GM19468 (cell line): ENCODE measurements around the gene BCL2L13.

Source experiments
- ATAC-seq: cut with Tn5 transposase; IDR thresholded peaks from one replicate; pipeline ENCODE4 v1.9.1; 2021; ENCODE audit warnings: mild to moderate bottlenecking, moderate library complexity, moderate number of reproducible peaks; ENCODE audit not compliant: unreplicated experiment; ENCODE audit errors: extremely low read depth

BCL2L13 gene, protein sequence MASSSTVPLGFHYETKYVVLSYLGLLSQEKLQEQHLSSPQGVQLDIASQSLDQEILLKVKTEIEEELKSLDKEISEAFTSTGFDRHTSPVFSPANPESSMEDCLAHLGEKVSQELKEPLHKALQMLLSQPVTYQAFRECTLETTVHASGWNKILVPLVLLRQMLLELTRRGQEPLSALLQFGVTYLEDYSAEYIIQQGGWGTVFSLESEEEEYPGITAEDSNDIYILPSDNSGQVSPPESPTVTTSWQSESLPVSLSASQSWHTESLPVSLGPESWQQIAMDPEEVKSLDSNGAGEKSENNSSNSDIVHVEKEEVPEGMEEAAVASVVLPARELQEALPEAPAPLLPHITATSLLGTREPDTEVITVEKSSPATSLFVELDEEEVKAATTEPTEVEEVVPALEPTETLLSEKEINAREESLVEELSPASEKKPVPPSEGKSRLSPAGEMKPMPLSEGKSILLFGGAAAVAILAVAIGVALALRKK

DNA sequence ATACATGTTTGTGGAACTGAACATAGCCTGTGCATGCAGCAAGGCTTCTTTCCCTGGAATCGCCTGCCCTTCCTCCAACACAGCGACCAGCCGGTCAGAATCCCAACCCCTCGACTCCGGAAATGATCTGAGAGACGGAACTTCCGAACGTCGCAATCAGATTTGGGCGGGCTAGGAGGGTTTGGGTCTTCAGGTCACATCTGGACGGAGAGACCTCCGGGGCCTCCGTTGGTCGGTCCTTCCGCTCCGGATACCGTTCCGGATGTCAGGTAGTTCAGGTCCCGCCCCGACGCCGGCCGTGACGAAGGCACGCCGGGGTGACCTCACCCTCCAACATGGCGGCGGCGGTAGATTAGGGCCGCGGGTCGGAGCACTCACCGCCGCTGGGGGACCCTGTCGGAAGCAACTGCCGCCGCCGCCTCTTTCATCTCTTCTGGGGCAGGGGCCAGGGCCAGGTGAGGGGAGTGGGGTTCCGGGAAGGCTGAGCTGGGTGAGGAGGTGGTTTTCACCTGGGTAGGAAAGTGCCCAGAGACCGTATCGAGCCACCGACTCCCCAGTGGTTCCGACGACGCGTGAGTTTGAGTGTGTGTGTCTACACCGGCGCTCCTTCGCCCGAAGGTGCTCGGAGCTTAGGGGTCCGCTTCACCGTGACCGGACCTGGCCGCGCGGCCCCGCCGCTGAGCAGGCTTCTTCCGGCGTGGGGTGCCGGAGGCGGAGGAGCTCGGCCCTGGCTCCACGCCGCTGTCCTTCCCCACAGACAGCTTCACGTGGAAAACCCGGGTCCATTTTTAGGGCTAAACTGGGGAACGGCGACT lies at the start of gene BCL2L13:
Gene BCL2L13 (plus strand): TSS at position 326 of the 815 bp plus-strand sequence. CDS start 16,955 bp downstream, outside the sequence.
- peak; percentile 76 for ATAC-seq

DNA sequence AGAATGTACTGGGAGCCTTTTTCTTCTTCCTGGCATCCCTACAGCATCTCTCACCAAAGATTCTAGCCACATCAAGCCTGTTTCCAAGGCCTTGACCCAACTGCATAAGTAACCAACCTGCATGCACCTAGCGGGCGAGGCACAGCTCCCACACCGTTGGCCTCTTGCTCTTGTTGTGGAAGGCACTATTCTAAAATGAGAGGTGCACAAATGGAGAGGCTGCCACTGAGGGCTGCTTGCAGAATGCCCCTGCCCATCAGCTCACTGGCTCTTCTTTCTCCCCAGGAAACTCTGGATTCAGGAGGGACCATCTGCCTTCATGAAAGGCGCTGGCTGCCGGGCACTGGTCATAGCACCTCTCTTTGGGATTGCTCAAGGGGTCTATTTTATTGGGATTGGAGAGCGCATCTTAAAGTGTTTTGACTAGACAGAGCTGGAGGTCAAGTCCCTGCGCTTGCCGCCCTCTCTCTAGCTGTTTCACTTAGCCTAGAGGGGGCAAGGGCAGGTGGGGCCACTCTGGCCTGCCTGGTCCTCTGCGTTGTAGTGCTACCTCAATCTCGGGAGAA lies 48.7 kb upstream of the BCL2L13 start:
- ATAC-seq = no peak

DNA sequence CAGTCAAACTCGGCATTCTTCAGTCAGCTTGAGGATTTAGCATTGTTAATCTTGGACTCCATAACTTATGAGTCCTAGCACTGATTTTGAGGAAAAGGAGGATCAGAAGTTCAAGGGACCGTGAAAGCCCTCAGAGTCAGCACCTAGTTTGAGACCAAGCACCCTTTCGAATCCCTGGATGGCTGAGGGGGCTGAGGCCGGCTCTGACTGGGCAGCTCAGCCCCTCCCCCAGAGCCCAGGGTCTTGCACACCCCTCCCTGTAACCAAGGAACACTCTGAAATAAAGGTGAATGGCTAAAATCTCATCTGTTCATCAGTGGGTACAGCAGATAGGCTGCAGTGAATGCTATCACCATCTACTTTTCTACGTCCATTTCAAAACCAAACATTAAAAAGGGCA lies 48.0 kb upstream of the BCL2L13 start:
- ATAC-seq = no peak

DNA sequence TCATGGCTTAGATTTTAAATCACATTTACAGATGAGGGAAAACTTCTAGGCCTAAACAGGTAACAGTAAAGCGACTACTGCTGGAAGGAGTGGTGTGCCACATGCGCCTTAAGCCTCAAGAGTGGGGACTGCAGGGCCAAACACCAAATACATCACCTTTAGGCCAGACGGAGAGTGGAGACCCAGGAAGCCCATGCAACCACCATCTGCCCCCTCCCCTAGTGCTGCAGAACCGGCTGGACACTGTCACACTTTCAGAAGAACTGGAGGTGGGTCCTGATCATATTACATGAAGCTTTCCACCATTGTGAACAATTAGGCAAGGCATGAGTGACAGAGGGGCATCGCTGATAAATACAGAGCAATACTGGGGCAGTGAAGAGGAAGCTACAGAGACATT lies 46.4 kb upstream of the BCL2L13 start:
- no peak for ATAC-seq

DNA sequence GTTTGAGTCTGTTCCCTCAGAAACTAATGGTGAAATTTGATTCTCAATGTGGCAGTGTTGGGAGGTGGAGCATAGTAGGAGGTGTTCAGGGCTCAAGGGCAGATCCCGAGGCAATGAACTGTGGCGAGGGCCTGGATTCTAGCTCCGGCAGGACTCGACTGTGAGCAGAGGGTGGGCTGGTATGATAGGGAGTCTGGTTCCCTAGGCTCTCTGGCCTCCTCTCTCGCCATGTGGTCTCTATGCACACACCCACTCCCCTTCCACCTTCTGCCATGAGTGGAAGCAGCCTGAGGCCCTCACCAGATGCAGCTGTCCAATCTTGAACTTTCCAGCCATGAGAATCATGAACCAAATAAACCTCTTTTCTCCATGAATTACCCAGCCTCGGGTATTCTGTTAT lies 42.3 kb upstream of the BCL2L13 start:
- no peak for ATAC-seq

DNA sequence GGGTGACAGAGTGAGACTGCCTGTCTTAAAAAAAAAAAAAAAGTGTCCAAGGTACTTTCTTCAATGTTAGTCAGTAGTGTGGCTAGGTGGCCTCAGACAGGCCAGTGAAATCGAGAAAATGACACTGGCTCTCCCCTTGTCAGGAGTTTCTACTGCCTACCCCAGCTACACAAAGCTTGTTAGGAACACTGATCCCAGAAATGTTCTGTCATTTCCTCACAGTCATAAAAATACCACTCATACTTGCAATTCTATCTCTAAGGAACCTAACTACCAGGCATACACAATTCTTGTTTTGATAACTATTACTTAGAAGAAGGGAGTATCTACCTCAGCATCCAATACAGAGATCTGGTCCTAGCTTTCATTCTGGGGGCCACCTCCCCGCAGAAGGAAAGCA lies 41.3 kb upstream of the BCL2L13 start:
- no peak for ATAC-seq

DNA sequence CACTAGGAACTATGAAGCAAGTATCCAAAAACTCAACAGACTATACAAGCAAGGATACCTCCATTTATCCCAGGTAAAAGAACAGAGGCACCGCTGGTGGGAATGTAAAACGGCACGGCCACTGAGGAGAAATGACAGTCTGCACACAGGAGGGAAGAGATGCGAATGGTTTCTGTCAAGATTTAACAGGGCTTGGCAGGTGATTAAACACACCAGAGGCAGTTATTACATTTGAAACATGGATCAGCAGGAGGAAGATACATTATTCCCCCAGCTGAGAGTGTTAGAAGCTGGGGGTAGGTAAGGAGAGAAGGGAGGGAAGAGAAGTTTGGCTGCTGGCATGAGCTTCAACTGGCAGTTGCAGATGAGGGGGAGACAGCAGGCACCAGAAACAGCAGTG lies 40.2 kb upstream of the BCL2L13 start:
- no peak for ATAC-seq

DNA sequence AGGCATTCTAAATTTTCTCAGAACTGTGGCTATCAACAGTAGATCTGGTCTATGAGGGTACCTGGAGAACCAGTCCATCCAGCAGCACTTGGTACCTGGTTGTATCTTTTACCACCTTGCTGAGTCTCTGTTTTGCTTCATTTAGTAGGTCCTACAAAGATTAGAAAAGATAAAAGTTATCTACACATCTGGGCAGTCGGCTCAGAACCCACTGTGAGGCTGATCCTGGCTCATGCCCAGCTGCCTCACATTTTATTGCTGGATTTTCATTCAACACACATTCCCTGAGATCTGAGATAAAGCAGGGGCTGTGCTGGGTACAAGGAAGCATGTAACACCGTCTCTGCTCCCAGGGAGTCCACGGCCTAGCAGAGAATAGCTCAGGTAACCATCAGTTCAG lies 37.5 kb upstream of the BCL2L13 start:
- no peak for ATAC-seq

DNA sequence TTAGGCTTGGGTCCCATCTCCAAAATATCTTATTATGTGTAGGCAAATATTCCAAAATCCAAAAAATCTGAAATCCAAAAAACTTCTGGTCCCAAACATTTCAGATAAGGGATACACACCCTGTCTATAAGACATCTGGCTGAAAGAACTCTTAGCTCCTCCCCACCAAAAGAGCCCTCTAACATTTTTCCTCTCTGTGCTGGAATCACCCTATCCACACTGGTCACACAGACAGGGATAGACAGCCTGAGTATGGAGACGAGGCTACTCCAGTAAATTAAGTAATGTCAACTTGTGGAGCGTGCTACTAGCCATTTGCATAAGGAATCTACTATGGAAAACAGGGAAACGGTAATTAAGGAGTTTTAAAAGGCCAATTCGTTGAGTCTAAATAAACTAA lies 34.9 kb upstream of the BCL2L13 start:
- no peak for ATAC-seq

DNA sequence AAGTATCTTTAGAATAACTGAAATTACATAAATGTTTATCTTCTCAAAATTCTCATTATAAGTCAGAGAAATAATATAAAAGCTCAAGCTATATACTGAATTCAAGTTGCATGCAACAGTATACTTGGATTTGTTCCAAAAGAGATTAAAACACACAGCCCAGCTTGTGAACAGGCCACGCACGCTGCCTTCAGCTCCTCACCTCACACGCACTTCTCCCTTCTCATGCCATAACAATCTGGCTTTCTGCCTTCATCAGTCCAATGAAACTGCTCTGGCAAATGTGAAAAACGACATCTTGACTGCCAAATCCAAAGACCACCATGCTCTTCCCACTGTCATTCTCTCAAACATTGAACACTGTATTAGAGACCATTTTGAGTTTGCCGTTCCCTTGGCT lies 32.1 kb upstream of the BCL2L13 start:
- no peak for ATAC-seq

DNA sequence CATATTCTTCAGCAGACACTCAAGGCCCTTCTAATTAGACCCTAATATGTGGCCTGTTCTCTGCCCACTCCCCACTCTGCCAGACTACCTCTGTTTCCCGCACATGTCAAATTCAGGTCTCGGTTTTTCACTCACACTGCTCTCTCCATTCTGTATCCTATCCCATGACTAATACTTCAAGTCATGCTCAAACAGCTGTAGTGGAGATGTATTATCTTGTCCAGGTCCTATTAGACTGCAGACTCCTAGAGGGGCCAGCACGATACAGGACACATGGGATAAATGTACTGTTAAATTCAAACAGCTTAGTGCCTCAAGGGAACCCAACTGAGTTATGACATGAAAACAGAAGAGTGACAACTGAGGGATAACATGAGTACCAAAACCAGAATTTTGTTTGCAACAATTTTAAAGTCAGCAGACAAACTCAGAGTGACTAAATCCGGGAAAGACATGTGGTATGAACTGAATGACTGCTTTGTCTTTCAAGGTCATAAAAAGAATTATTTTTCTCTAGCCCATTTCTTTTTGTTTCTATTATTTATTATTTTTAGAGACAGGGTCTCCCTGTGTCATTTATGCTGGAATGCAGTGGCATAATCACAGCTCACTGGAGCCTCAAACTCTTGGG lies 30.6 kb upstream of the BCL2L13 start:
- no peak for ATAC-seq

DNA sequence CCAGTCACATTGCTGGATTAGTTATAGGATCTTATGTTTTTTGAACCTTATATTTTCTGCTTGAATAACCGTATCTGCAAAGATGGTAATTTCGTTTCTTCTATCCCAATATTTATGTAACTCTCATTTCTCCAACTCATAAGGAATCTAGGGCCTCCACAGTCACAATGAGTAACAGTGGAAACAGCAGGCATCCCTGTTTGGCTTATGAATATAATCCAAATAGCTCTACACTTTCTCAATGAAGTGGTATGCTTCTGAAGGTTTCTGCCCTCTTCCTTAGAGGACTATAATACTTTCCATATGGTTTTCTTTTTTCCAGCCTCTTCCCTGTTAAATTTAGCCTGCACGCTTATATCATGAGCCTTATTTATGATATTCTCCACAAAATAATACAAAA lies 26.5 kb upstream of the BCL2L13 start:
- no peak for ATAC-seq

DNA sequence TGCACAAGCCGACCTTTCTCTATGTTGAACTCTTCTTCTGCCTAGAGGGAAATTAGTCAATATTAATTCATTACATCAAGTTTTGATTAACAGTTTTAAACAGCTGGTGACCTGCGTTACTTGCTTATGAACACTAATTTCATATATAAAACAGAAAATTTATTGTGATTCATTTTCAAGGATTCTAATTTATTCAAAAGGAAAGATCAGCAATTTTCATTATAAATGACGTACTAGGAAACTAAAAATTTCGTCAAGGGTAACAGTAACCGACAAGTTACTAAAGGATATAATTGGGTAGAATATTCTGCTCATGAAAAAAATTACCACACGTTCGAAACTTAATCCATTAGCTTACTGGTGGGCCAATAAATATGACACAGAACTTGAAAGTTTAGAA lies 25.3 kb upstream of the BCL2L13 start:
- no peak for ATAC-seq

DNA sequence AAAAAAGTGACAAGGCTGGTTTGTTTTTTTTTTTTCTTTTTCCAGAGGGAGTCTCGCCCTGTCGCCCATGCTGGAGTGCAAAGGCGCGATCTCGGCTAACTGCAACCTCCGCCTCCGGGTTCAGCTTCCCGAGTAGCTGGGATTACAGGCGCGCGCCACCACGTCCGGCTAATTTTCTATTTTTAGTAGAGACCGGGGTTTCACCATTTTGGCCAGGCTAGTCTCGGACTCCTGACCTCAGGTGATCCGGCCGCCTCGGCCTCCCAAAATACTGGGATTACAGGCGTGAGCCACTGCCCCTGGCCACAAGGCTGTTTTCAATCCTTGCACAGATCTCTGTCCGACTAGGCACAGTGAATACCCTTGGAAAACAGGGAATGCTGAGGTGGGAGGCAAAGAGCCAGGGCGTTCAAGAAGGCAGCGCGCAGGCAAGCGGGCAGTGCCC lies 10.6 kb upstream of the BCL2L13 start:
- ATAC-seq = no peak

DNA sequence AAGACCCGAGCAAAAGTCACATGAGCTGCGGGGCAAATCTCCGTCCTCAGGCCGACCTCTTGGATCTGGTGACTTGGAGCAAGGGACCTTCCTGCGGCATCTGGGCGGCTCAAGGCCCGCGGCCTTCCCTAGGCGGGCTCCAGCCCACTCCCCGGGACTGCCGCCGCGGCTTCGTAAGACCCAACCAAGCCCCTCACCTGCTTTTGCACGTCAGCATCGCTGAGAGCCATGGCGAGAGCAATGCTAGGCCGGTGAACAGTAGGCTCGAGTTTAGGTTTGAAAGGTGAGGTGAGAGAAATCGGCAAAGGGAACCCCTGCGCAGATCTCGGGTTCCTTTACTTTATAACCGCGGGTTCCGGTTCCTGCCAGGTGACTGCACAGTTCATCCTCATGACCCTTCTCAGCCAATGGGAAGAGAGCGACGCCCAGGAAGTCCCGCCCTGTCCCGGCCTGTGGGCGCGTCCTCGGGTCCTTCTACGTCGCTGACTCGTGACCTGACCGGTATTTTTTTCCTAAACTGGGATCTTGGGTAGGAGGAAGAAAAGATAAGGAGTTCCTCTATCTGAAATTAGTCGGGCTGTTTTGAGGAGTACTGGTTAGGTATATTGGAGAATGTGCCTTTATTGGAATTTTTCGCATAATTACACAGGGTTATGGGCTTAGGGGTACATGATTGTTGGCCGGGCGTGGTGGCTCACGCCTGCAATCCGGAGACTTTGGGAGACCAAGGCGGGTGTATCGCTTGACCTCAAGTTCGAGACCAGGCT lies 10.0 kb upstream of the BCL2L13 start, which contains the start of gene ATP6V1E1:
Gene ATP6V1E1 (minus strand): TSS at position 344 of the 767 bp plus-strand sequence. CDS start 114 bp downstream, at position 230.
- ATAC-seq = peak; percentile 81

DNA sequence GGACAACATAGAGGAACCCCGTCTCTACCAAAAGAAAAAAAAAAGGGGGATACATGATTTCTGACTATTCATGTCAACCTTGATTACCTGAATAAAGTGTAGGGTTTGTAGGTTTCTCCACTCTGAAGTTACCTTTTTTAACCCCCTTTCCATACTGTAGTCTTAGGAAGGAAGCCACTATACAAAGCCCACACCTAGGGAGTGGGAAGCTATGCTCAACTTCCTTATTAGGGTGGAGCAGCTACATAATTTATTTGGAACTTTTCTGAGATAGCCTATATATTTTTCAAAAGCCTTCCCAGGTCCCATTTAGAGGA lies 9.4 kb upstream of the BCL2L13 start:
- ATAC-seq = no peak

DNA sequence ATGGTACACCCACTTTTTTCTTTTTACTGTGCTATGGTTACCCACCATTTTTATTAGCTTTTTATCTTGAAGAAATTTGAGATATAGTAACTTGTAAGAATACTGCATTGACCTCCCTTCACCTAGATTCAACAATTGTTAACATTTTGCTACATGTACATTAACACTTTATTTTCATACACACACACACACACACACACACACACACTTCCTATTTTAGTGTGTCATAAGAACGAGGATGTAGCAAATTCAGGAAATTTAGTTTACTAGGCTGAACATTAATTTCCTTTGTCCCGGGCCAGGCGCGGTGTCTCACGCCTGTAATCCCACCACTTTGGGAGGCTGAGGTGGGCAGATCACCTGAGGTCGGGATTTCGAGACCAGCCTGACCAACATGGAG lies 8.9 kb upstream of the BCL2L13 start:
- ATAC-seq = no peak

DNA sequence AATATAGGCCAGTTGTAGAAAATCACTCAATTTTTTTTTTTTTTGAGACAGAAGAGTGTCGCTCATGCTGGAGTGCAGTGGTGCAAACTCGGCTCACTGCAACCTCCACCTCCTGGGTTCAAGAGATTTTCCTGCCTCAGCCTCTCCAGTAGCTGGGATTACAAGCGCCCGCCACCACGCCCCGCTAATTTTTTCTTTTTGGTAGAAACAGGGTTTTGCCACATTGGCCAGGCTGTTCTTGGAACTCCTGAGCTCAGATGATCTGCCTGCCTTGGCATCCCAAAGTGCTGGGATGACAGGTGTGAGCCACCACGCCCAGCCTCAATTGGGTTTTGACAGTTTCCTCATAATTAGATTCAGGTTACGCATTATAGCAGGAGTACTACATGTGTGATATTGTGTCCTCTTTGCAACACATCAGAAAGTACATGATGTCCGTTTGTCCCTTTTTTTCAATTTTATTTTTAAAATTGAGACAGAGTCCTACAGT lies 7.4 kb upstream of the BCL2L13 start:
- no peak for ATAC-seq

DNA sequence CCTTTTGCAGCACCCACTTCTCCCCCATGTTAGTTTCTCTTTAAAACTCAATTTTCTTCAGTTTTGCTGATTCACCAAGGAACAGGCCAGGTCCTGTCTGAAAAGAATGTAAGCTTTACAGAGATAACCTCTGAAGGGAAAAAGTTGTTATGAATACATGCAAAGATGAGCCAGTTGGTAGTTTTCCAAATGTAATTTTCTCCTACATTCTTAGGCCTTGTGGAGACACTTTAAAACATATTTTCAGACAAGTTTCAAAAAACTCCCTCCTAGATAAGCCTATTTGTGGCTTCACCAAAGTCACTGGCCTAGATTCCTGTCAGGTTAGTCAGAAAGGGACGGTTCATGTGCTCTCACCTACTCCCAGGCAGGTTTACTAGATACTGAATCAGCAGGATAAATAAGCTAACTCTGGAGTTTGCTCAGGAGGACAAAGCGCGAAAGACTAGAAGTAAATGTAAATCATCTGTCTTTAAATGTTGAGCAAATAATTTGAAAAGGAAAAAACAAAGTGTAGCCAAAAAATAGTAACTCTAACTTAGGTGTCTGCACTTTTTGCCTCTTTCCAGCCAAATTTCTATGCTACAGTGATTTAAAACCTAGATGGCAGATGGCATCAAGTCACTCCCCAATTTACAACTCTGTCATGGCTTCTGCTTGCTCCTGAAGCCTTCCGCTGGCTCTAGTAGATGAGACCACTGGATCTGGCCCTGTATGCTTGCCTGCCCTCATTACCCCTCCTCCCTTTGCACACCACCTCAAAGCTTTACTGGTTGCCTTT lies 5.2 kb upstream of the BCL2L13 start:
- ATAC-seq = no peak
